Measurements from ENCODE around the gene ASXL1. TPM values are rescaled to one million over a fixed set of nuclear protein-coding genes. Genes with fewer than 3 reads are reported as not detected.

The ASXL1 gene
- total and polyA plus RNA-seq, 9 of the 15 experiments (the other 6 are each of a cell fraction or from before 2014, with no cell fraction given): 6.5 to 65.3 (median 32.3) TPM

DNA sequence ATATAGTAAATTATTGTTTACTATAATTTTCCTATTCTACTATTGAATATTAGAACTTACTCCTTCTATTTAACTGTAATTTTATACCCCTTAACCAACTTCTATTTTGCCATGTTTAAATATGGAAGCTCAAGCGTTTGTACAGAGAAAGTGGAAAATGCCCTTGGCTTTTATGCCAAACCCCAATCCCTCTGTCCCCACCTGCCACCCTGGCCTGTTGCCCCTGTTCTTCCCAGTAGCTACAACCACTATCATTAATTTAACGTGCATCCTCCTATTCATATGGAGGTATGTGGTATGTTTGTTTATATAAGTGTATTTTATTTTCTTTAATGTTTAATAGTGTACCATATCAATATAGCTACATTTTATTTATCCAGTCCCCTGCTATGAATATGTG is 58.1 kb downstream of the ASXL1 start:
- H3K79me2 ChIP-seq (ENCODE audit: control insufficient read depth, insufficient read depth, low read length): peaks cover 52% of the 10 kb centered on the region
- no peaks in the 10 kb centered on the region for H3K9me1 ChIP-seq (ENCODE audit: control insufficient read depth, insufficient read depth, low read length)
- H3K27me3 ChIP-seq (ENCODE audit: control insufficient read depth in 2 of 2, insufficient read depth in 2 of 2, low read length in 2 of 2): no peaks in the 10 kb centered on the region
- no peak for ATAC-seq
- no peak overlapping the region for H3K4me3 ChIP-seq
- no peaks in the 10 kb centered on the region for H3K9me3 ChIP-seq (replicated peaks; ENCODE audit: control insufficient read depth, insufficient read depth, low read depth, low read length)
- CTCF ChIA-PET (ENCODE audit: low intra/inter-chr PET ratio): no interaction called here
- H3K4me2 ChIP-seq (ENCODE audit: insufficient read depth, low read length): no peak overlapping the region
- BruUV-seq (replicated peaks): no TSS peak
- no peak overlapping the region for H3K9ac ChIP-seq (ENCODE audit: insufficient read depth in 1 of 2, low read depth in 2 of 2, low read length in 2 of 2)
- H3K27ac ChIP-seq (ENCODE audit: extremely low read depth, low read depth, low read length): no peak overlapping the region
- intact Hi-C loops (cut with micrococcal nuclease) (no loop called here), in situ Hi-C loops (cut with MboI) (no loop called here)
- DNase-seq (ENCODE audit: extremely low read depth in 1 of 4, low spot score in 3 of 4): no peak
- WGBS (ENCODE audit: insufficient coverage, low coverage, missing lambda C conversion rate): 75% methylated on average over 2 of the region's 2 CpGs
- TF ChIP-seq KLF6 (CRISPR knock-in tag; IDR thresholded peaks at IDR 0.05; ENCODE audit: borderline replicate concordance) (no peak), MAZ (CRISPR knock-in tag; conservative IDR thresholded peaks at IDR 0.05 in 1 of 2, IDR thresholded peaks at IDR 0.05 in 1 of 2) (no peak), PML (IDR thresholded peaks at IDR 0.05; ENCODE audit: low read length) (no peak), CHCHD3 (CRISPR knock-in tag; IDR thresholded peaks at IDR 0.05) (no peak), SMAD2 (IDR thresholded peaks at IDR 0.05; ENCODE audit: low read depth, low read length) (no peak), RBBP5 (IDR thresholded peaks at IDR 0.05; ENCODE audit: borderline replicate concordance, insufficient read depth, low read length, poor library complexity, severe bottlenecking) (no peak), NCOA6 (IDR thresholded peaks at IDR 0.05) (no peak), SOX6 (IDR thresholded peaks at IDR 0.05) (no peak), RBM34 (IDR thresholded peaks at IDR 0.05; ENCODE audit: borderline replicate concordance, insufficient read depth, low read length) (no peak), ZNF41 (CRISPR knock-in tag; conservative IDR thresholded peaks at IDR 0.05) (no peak), ZNF77 (CRISPR knock-in tag; IDR thresholded peaks at IDR 0.05) (no peak), ZNF124 (CRISPR knock-in tag; IDR thresholded peaks at IDR 0.05) (no peak)
- TF ChIP-seq, protein P1, sequence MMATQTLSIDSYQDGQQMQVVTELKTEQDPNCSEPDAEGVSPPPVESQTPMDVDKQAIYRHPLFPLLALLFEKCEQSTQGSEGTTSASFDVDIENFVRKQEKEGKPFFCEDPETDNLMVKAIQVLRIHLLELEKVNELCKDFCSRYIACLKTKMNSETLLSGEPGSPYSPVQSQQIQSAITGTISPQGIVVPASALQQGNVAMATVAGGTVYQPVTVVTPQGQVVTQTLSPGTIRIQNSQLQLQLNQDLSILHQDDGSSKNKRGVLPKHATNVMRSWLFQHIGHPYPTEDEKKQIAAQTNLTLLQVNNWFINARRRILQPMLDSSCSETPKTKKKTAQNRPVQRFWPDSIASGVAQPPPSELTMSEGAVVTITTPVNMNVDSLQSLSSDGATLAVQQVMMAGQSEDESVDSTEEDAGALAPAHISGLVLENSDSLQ (IDR thresholded peaks at IDR 0.05): no peak
- TF ChIP-seq, protein P2, sequence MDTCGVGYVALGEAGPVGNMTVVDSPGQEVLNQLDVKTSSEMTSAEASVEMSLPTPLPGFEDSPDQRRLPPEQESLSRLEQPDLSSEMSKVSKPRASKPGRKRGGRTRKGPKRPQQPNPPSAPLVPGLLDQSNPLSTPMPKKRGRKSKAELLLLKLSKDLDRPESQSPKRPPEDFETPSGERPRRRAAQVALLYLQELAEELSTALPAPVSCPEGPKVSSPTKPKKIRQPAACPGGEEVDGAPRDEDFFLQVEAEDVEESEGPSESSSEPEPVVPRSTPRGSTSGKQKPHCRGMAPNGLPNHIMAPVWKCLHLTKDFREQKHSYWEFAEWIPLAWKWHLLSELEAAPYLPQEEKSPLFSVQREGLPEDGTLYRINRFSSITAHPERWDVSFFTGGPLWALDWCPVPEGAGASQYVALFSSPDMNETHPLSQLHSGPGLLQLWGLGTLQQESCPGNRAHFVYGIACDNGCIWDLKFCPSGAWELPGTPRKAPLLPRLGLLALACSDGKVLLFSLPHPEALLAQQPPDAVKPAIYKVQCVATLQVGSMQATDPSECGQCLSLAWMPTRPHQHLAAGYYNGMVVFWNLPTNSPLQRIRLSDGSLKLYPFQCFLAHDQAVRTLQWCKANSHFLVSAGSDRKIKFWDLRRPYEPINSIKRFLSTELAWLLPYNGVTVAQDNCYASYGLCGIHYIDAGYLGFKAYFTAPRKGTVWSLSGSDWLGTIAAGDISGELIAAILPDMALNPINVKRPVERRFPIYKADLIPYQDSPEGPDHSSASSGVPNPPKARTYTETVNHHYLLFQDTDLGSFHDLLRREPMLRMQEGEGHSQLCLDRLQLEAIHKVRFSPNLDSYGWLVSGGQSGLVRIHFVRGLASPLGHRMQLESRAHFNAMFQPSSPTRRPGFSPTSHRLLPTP (IDR thresholded peaks at IDR 0.05; ENCODE audit: borderline replicate concordance, extremely low read depth, insufficient read length): no peak
- TF ChIP-seq, protein P3, sequence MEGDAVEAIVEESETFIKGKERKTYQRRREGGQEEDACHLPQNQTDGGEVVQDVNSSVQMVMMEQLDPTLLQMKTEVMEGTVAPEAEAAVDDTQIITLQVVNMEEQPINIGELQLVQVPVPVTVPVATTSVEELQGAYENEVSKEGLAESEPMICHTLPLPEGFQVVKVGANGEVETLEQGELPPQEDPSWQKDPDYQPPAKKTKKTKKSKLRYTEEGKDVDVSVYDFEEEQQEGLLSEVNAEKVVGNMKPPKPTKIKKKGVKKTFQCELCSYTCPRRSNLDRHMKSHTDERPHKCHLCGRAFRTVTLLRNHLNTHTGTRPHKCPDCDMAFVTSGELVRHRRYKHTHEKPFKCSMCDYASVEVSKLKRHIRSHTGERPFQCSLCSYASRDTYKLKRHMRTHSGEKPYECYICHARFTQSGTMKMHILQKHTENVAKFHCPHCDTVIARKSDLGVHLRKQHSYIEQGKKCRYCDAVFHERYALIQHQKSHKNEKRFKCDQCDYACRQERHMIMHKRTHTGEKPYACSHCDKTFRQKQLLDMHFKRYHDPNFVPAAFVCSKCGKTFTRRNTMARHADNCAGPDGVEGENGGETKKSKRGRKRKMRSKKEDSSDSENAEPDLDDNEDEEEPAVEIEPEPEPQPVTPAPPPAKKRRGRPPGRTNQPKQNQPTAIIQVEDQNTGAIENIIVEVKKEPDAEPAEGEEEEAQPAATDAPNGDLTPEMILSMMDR (IDR thresholded peaks at IDR 0.05 in 2 of 3, conservative IDR thresholded peaks at IDR 0.05 in 1 of 3; ENCODE audit: insufficient read depth in 2 of 3, low read depth in 1 of 3, low read length in 3 of 3): no peak
- TF ChIP-seq, protein P4, sequence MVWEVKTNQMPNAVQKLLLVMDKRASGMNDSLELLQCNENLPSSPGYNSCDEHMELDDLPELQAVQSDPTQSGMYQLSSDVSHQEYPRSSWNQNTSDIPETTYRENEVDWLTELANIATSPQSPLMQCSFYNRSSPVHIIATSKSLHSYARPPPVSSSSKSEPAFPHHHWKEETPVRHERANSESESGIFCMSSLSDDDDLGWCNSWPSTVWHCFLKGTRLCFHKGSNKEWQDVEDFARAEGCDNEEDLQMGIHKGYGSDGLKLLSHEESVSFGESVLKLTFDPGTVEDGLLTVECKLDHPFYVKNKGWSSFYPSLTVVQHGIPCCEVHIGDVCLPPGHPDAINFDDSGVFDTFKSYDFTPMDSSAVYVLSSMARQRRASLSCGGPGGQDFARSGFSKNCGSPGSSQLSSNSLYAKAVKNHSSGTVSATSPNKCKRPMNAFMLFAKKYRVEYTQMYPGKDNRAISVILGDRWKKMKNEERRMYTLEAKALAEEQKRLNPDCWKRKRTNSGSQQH (CRISPR knock-in tag; IDR thresholded peaks at IDR 0.05): no peak
- 0 out of 2 replicates have a peak, but pooled peaks cover 4% of the 10 kb centered on the region for H4K20me1 ChIP-seq (replicated peaks; ENCODE audit: control insufficient read depth, insufficient read depth, low read length)
- H3K36me3 ChIP-seq (ENCODE audit: control insufficient read depth, insufficient read depth, low read length): peaks cover 7% of the 10 kb centered on the region; the same call in 2 of the 3 replicates
- no peak overlapping the region for H2AFZ ChIP-seq (ENCODE audit: low read depth, low read length)
- POLR2A ChIA-PET: interaction anchor here (0.6 to 1.6 kb wide), 3 partner anchors 11 to 82 kb away, joined by 3 to 6 read pairs (median 3); no protein-coding TSS in a partner anchor
- FAIRE-seq: no peak
- no peaks in the 10 kb centered on the region; a peak in 1 of 5 replicates for H3K4me1 ChIP-seq (replicated peaks in 1 of 2; ENCODE audit: control insufficient read depth in 2 of 2, insufficient read depth in 2 of 2, low read length in 2 of 2)
